Gastrocnemius medialis (tissue), 4 donors: ENCODE results near the gene INPP5F. TPM values are rescaled to one million over a fixed set of nuclear protein-coding genes. Genes with fewer than 3 reads are reported as not detected.

Experiments used
- ATAC-seq, 2 donors: fragments of 150-250 bp; one replicate each; pipeline ENCODE4 v1.9.1; 2016
- DNase-seq, 2 donors: peaks; one replicate each; pipeline ENCODE4 v3.0.0-alpha.2; 2019
- H3K27ac ChIP-seq, 4 donors: fragments of 200-600 bp; sonication (generic); 1 replicate in 1 of 4; 2 replicates in 3 of 4; pipeline ENCODE4 v1.5.1; 2016 to 2018; ENCODE audit warnings: mild to moderate bottlenecking in 2 of 4, moderate library complexity in 1 of 4
- H3K27me3 ChIP-seq, 3 donors: fragments of 200-600 bp; sonication (generic) in 2 of 3; 1 replicate in 1 of 3; 2 replicates in 2 of 3; pipeline versions ENCODE4 v1.5.1 to v1.6.0; 2016 to 2019; ENCODE audit warnings: mild to moderate bottlenecking in 1 of 3, moderate library complexity in 1 of 3
- H3K36me3 ChIP-seq, 2 donors: fragments of 200-600 bp; sonication (generic) in 1 of 2; one replicate each; pipeline ENCODE4 v1.5.1; 2017 to 2018
- H3K4me1 ChIP-seq, 2 donors: fragments of 200-600 bp; sonication (generic) in 1 of 2; one replicate each; pipeline ENCODE4 v1.5.1; 2016 to 2017; ENCODE audit warnings: mild to moderate bottlenecking in 2 of 2
- H3K4me3 ChIP-seq, 4 donors: fragments of 200-600 bp; sonication (generic) in 3 of 4; 1 replicate in 1 of 4; 2 replicates in 3 of 4; pipeline ENCODE4 v1.5.1; 2016 to 2019; ENCODE audit warnings: mild to moderate bottlenecking in 2 of 4
- H3K9me3 ChIP-seq, 3 donors: fragments of 200-600 bp; sonication (generic) in 2 of 3; 1 replicate in 1 of 3; 2 replicates in 2 of 3; pipeline ENCODE4 v1.5.1; 2016 to 2019
- POLR2A ChIP-seq, 2 donors: fragments of 450-650 bp; IDR thresholded peaks; one replicate each; pipeline ENCODE4 v1.6.1; 2017; ENCODE audit warnings: antibody characterized with exemption in 2 of 2, mild to moderate bottlenecking in 2 of 2, moderate library complexity in 2 of 2
- in situ Hi-C, 4 donors: fragments of 200-750 bp; cut with MboI; loops; one replicate each; pipeline versions ENCODE4 v1.15.0 to v1.8.0; 2017; ENCODE audit warnings: low sequenced_read_pairs in 4 of 4
- intact Hi-C: fragments of 100-400 bp; cut with DNase I; formaldehyde crosslinking; loops from one replicate; pipeline ENCODE4 v1.15.1; 2023; ENCODE audit warnings: low total_unique reads
- total RNA-seq, 4 donors: library from RNA; depleted of rRNA; stranded (reverse); fragments of >200 nt; gene quantifications; one replicate each; pipeline versions ENCODE4 v1.1.0 to v1.2.3, GENCODE V29; 2016
- TF ChIP-seq, protein P1 (sequence below), 5 experiments: fragments of 450-650 bp in 3 of 5; fragments of 200-600 bp in 2 of 5; sonication (generic) in 2 of 5; IDR thresholded peaks in 4 of 5; conservative IDR thresholded peaks in 1 of 5; 1 replicate in 4 of 5; 2 replicates in 1 of 5; pipeline ENCODE4 v1.5.1; 2016 to 2019; ENCODE audit warnings: antibody characterized with exemption in 5 of 5, mild to moderate bottlenecking in 3 of 5, moderate library complexity in 3 of 5

The INPP5F gene
- total RNA-seq, 4 donors from 2014 or later = 8.7 to 11.6 (median 10.5) TPM

DNA sequence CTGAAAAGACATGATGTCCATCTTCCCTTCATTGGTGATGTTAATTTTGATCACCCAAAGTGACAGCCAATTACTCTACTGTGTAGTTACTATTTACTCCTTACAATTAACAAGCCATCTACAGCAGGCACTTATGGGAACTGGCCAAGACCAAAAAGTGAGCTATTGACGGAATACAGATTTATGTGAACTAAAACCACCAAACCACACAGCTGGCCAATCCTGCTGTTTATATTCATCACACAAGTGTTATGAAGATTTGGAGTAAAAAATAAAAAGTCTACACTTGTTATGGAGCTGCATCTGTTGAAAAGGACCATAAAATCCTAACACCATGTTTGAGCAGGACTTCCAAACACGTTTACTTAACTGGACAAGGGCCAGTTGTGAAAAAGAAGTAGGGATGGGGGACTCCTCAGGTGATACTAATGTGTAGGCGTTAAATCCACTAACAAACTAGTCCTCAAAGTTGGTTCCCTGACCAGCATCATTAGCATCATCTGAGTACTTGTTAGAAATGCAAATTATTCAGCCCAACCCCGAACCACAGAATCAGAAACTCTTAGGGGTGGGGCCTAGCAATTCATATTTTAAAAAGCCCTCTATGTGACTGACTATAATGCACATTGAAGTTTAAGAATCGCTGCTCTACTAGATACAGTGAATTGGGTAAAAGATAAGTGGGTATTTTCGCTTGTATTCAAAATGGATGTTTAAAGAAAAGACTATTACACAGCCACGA is 135.2 kb downstream of the INPP5F start:
- H3K4me3 ChIP-seq = no peak overlapping the region
- in situ Hi-C loops (loop anchor here in 3 of 4 donors (5.0 to 25.0 kb wide), 5 partner anchors 174 to 699 kb away; partner anchors contain the start of gene SFXN4 (in 1 of the 3)), intact Hi-C loops (loop anchor here (1.0 kb wide), 1 partner anchor 175 kb away; no protein-coding TSS in a partner anchor)
- H3K4me1 ChIP-seq = peaks cover 7 to 10% of the 10 kb centered on the region in 2 donors
- no peak overlapping the region for H3K27ac ChIP-seq
- peaks cover 0 to 16% of the 10 kb centered on the region in 2 donors for H3K36me3 ChIP-seq
- TF ChIP-seq, protein P1, sequence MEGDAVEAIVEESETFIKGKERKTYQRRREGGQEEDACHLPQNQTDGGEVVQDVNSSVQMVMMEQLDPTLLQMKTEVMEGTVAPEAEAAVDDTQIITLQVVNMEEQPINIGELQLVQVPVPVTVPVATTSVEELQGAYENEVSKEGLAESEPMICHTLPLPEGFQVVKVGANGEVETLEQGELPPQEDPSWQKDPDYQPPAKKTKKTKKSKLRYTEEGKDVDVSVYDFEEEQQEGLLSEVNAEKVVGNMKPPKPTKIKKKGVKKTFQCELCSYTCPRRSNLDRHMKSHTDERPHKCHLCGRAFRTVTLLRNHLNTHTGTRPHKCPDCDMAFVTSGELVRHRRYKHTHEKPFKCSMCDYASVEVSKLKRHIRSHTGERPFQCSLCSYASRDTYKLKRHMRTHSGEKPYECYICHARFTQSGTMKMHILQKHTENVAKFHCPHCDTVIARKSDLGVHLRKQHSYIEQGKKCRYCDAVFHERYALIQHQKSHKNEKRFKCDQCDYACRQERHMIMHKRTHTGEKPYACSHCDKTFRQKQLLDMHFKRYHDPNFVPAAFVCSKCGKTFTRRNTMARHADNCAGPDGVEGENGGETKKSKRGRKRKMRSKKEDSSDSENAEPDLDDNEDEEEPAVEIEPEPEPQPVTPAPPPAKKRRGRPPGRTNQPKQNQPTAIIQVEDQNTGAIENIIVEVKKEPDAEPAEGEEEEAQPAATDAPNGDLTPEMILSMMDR (IDR thresholded peaks at IDR 0.05 in 4 of 5, conservative IDR thresholded peaks at IDR 0.05 in 1 of 5) = no peak
- no peak for TF ChIP-seq POLR2A (IDR thresholded peaks at IDR 0.05)
- no peaks in the 10 kb centered on the region for H3K9me3 ChIP-seq
- no peaks in the 10 kb centered on the region for H3K27me3 ChIP-seq
- DNase-seq = no peak
- ATAC-seq = no peak

- DNase-seq (no peak), ATAC-seq (no peak)
- no peaks in the 10 kb centered on the region for H3K9me3 ChIP-seq
- H3K4me3 ChIP-seq = no peak overlapping the region
- H3K27ac ChIP-seq = no peak overlapping the region
- H3K36me3 ChIP-seq = peaks cover 0 to 5% of the 10 kb centered on the region in 2 donors
- H3K27me3 ChIP-seq = no peaks in the 10 kb centered on the region
- TF ChIP-seq, protein P1 (IDR thresholded peaks at IDR 0.05 in 4 of 5, conservative IDR thresholded peaks at IDR 0.05 in 1 of 5) = no peak
- TF ChIP-seq POLR2A (IDR thresholded peaks at IDR 0.05) = no peak
- in situ Hi-C loops (loop anchor here in 3 of 4 donors (5.0 to 25.0 kb wide), 5 partner anchors 175 to 700 kb away; partner anchors contain the start of gene SFXN4 (in 1 of the 3)), intact Hi-C loops (no loop called here)
- peaks cover 7 to 10% of the 10 kb centered on the region in 2 donors for H3K4me1 ChIP-seq
These were observed 136.7 kb downstream of the INPP5F start for GRCh38 chr10:119862524-119862923.

GRCh38 chr10:119863951-119864565 is 138.2 kb downstream of the INPP5F start:
- ATAC-seq (no peak), DNase-seq (no peak)
- H3K4me1 ChIP-seq = peaks cover 7 to 10% of the 10 kb centered on the region in 2 donors
- in situ Hi-C loops = loop anchor here in 3 of 4 donors (5.0 to 25.0 kb wide), 5 partner anchors 177 to 702 kb away; partner anchors contain the start of gene SFXN4 (in 1 of the 3)
- no peaks in the 10 kb centered on the region for H3K9me3 ChIP-seq
- no peaks in the 10 kb centered on the region for H3K27me3 ChIP-seq
- H3K36me3 ChIP-seq = no peaks in the 10 kb centered on the region
- no peak overlapping the region for H3K4me3 ChIP-seq
- no peak overlapping the region for H3K27ac ChIP-seq
- TF ChIP-seq POLR2A (IDR thresholded peaks at IDR 0.05) = no peak
- TF ChIP-seq, protein P1 (IDR thresholded peaks at IDR 0.05 in 4 of 5, conservative IDR thresholded peaks at IDR 0.05 in 1 of 5) = no peak
- intact Hi-C loops = no loop called here

DNA sequence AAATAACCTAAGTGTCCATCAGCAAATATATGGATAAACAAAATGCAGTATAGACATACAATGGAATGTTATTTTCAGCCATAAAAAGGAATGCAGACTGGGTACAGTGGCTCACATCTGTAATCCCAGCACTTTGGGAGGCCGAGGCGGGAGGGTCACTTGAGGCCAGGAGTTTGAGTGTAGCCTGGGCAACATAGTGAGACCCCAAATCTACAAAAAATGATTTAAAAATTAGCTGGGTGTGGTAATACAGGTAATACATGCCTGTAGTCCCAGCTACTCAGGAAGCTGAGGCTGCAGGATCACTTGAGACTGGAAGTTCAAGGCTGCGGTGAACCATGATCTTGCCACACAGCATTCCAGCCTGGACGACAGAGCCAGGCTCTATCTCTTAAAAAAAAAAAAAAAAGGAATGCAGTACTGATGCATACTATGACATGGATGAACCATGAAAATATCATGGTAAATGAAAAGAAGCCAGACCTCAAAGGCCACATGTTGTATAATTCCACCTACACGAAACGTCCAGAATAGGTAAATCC is 139.9 kb downstream of the INPP5F start:
- Histone ChIP-seq H3K27me3 (no peaks in the 10 kb centered on the region), H3K27ac (no peak overlapping the region), H3K4me3 (no peak overlapping the region), H3K4me1 (peaks cover 2 to 10% of the 10 kb centered on the region in 2 donors), H3K36me3 (no peaks in the 10 kb centered on the region), H3K9me3 (no peaks in the 10 kb centered on the region)
- intact Hi-C loops (loop anchor here (2.0 kb wide), 1 partner anchor 13 kb away; no protein-coding TSS in a partner anchor), in situ Hi-C loops (loop anchor here in 3 of 4 donors (10.0 to 25.0 kb wide), 4 partner anchors 178 to 703 kb away; partner anchors contain the start of gene SFXN4 (in 1 of the 3))
- ATAC-seq = no peak
- TF ChIP-seq, protein P1 (IDR thresholded peaks at IDR 0.05 in 4 of 5, conservative IDR thresholded peaks at IDR 0.05 in 1 of 5) = no peak
- no peak for TF ChIP-seq POLR2A (IDR thresholded peaks at IDR 0.05)
- DNase-seq = no peak
